Measurements from ENCODE around the gene CACNA2D2. TPM values are rescaled to one million over a fixed set of nuclear protein-coding genes. Genes with fewer than 3 reads are reported as not detected.

The CACNA2D2 gene
- total and polyA plus RNA-seq, 4 donors: 28.2 to 111 (median 69.1) TPM

DNA sequence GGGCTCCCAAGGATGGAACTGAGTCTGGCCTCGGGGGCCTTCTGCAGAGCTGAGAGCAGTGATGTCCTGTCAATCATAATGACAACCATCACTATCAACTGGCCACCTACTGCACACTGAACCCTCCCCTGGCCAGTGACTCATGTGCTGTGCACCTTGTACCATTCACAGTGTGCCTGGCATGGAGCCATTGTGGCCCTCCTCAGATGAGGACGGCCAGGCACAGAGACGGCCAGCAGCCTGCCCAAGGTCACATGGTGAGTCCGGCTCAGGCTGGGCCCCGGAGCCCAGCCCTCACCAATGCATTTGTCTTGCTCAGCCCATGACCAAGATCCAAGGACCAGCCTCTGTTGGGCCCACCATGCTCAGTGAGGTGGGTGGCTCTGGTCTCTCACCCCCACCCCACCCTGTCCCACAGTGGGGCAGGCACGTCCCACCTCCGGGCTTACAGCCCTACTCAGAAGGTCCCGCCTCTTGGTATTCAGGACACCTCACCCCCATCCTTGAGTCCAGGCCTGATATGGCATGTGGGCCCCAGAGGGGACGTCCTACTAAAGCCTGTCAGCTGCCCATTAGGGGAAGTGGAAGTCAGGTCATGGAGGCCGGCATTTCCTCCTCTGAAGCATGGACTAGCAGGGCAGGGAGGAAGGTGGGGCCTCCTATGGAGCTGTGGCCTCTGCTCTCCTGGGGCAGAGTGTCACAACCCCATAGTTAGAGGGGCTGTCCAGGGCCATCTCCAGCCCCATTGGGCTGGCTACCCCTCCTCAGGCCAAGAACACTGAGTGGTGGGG lies 108.2 kb downstream of the CACNA2D2 start:
- DNase-seq (no peak), ATAC-seq (ENCODE audit: insufficient read depth, low FRiP score) (no peak)
- no peak overlapping the region for H3K4me3 ChIP-seq
- TF ChIP-seq, protein P1, sequence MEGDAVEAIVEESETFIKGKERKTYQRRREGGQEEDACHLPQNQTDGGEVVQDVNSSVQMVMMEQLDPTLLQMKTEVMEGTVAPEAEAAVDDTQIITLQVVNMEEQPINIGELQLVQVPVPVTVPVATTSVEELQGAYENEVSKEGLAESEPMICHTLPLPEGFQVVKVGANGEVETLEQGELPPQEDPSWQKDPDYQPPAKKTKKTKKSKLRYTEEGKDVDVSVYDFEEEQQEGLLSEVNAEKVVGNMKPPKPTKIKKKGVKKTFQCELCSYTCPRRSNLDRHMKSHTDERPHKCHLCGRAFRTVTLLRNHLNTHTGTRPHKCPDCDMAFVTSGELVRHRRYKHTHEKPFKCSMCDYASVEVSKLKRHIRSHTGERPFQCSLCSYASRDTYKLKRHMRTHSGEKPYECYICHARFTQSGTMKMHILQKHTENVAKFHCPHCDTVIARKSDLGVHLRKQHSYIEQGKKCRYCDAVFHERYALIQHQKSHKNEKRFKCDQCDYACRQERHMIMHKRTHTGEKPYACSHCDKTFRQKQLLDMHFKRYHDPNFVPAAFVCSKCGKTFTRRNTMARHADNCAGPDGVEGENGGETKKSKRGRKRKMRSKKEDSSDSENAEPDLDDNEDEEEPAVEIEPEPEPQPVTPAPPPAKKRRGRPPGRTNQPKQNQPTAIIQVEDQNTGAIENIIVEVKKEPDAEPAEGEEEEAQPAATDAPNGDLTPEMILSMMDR (IDR thresholded peaks at IDR 0.05; ENCODE audit: control extremely low read depth, extremely low read depth): no peak
- H3K9me3 ChIP-seq (ENCODE audit: control insufficient read depth in 4 of 4, insufficient read depth in 3 of 4, low read length in 3 of 4): no peaks in the 10 kb centered on the region
- no peak overlapping the region for H3K9ac ChIP-seq (ENCODE audit: insufficient read depth in 1 of 2, low read length in 2 of 2)
- 78 to 81% methylated on average over 10 of the region's 10 CpGs for WGBS, 2 donors
- H3K27me3 ChIP-seq (ENCODE audit: control insufficient read depth in 3 of 3, insufficient read depth in 3 of 3, low read length in 2 of 3): no peaks in the 10 kb centered on the region
- peaks cover 0 to 11% (median 9%) of the 10 kb centered on the region in 5 donors for H3K4me1 ChIP-seq (ENCODE audit: control insufficient read depth in 5 of 5, insufficient read depth in 5 of 5, low read length in 5 of 5)
- H3K36me3 ChIP-seq (ENCODE audit: control insufficient read depth in 4 of 4, insufficient read depth in 4 of 4, low read length in 4 of 4): peaks cover 0 to 3% (median 0%) of the 10 kb centered on the region in 4 donors
- H3K27ac ChIP-seq (ENCODE audit: low read depth in 1 of 2, low read length in 1 of 2): no peak overlapping the region

DNA sequence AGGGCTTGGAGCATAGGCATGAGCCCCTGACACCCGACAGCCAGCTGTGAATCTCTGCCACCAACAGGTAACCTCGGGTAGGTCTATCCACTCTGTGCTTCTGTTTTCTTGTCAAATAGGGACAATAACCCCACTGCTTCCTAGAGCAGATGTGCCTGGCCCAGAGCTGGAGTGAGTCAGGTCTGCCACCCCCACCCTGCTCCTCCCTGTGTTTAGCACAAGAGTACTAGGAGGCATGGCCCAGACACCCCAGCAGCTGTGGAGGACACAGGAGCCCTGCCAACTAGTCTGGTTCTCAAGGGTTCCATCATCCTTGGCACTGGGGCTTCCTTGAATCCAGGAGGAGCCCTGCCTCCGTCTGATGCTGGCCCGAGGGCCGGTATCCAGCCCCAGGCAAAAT lies 110.4 kb downstream of the CACNA2D2 start:
- no peak overlapping the region for H3K27ac ChIP-seq (ENCODE audit: low read depth in 1 of 2, low read length in 1 of 2)
- 86 to 89% methylated on average over 5 of the region's 5 CpGs for WGBS, 2 donors
- DNase-seq: no peak

DNA sequence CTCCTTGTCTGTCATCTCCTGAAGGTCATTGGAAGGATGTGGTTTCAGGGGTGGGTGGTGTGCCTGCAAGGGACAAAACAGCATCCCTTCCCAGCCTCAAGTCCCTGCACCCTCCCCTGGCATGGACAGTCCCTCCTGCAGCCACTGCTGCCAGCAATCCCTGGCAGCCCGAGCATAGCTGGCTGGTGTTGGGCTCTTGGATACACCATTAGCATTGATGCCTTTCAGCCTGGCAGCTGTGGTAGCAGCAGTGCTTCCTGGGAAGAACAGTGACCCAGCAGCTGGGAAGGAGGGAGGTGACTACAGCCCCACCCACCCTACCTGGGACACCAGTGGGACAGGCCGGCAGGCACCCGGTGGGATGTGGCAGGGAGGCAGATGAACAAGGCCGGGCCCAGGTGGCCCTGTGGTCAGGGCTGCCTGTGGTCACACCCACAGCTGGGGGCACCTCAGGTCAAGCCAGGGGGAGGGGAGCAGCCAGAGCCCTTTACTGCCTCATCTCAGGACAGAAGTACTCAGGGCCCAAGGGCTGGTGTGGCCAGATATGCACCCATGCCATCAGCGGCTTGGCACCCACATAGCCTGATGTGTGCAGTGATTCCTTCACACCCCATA lies 111.2 kb downstream of the CACNA2D2 start:
- DNase-seq: no peak
- TF ChIP-seq, protein P1 (IDR thresholded peaks at IDR 0.05; ENCODE audit: control extremely low read depth, extremely low read depth): no peak

More for the DNA sequence above, 110.4 kb downstream of the CACNA2D2 start:
- Histone ChIP-seq H3K27me3 (ENCODE audit: control insufficient read depth in 3 of 3, insufficient read depth in 3 of 3, low read length in 2 of 3) (no peaks in the 10 kb centered on the region), H3K4me3 (no peak overlapping the region), H3K36me3 (ENCODE audit: control insufficient read depth in 4 of 4, insufficient read depth in 4 of 4, low read length in 4 of 4) (peaks cover 0 to 3% (median 0%) of the 10 kb centered on the region in 4 donors), H3K9ac (ENCODE audit: insufficient read depth in 1 of 2, low read length in 2 of 2) (no peak overlapping the region), H3K9me3 (ENCODE audit: control insufficient read depth in 4 of 4, insufficient read depth in 3 of 4, low read length in 3 of 4) (no peaks in the 10 kb centered on the region), H3K4me1 (ENCODE audit: control insufficient read depth in 5 of 5, insufficient read depth in 5 of 5, low read length in 5 of 5) (peaks cover 0 to 11% (median 9%) of the 10 kb centered on the region in 5 donors)
- TF ChIP-seq, protein P1 (IDR thresholded peaks at IDR 0.05; ENCODE audit: control extremely low read depth, extremely low read depth): no peak
- ATAC-seq (ENCODE audit: insufficient read depth, low FRiP score): no peak

More for the DNA sequence above, 111.2 kb downstream of the CACNA2D2 start:
- Histone ChIP-seq H3K4me3 (no peak overlapping the region), H3K9ac (ENCODE audit: insufficient read depth in 1 of 2, low read length in 2 of 2) (no peak overlapping the region), H3K9me3 (ENCODE audit: control insufficient read depth in 4 of 4, insufficient read depth in 3 of 4, low read length in 3 of 4) (no peaks in the 10 kb centered on the region), H3K27me3 (ENCODE audit: control insufficient read depth in 3 of 3, insufficient read depth in 3 of 3, low read length in 2 of 3) (no peaks in the 10 kb centered on the region), H3K27ac (ENCODE audit: low read depth in 1 of 2, low read length in 1 of 2) (no peak overlapping the region), H3K4me1 (ENCODE audit: control insufficient read depth in 5 of 5, insufficient read depth in 5 of 5, low read length in 5 of 5) (peaks cover 0 to 11% (median 9%) of the 10 kb centered on the region in 5 donors), H3K36me3 (ENCODE audit: control insufficient read depth in 4 of 4, insufficient read depth in 4 of 4, low read length in 4 of 4) (peaks cover 0 to 3% (median 0%) of the 10 kb centered on the region in 4 donors)
- no peak for ATAC-seq (ENCODE audit: insufficient read depth, low FRiP score)
- 71 to 84% methylated on average over 5 of the region's 5 CpGs for whole genome bisulfite sequencing, 2 donors

Data from lung (tissue), 12 donors.